ENCODE data around the gene CNDP1.

The CNDP1 gene

DNA sequence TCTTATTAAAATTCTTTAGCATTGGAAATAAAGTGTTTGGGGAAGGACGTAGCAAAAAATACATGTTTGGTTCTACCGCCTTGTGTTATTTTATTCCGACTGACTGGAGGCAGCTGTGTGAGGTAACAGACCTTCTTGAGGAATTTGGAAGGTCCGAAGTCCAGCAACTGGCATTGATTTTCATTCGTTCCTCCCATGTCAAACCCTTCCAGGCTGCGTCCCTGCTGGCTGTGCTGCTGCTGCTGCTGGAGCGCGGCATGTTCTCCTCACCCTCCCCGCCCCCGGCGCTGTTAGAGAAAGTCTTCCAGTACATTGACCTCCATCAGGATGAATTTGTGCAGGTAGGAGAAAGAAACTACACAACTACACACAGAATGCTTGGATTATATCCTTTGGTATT, 21.8 kb downstream of the CNDP1 start:
- no peak for DNase-seq

DNA sequence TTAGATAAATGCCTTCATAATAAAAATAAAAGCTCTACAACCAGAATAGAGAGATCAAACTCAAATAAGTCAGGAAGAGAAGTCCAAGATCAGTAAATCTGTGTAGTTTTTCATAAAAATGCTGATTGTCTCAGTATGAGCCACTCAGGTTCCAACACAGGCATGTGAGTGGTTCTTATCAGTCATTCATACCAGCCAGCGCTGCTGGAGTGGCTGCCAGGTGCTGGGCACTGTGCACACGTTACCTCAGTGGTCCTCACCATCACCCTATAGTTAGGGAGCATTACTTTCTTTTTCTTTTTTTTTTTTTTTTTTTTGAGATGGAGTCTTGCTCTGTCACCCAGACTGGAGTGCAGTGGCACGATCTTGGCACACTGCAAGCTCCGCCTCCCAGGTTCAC, 23.8 kb downstream of the CNDP1 start:
- Histone ChIP-seq H3K79me2 (ENCODE audit: insufficient read depth, low read length) (no peaks in the 10 kb centered on the region), H3K4me1 (ENCODE audit: insufficient read depth, low read length) (no peaks in the 10 kb centered on the region), H4K20me1 (ENCODE audit: insufficient read depth, low read length) (no peaks in the 10 kb centered on the region), H3K4me2 (ENCODE audit: insufficient read depth, low read length) (no peak overlapping the region), H3K4me3 (ENCODE audit: low read depth in 1 of 2, low read length in 2 of 2) (no peak overlapping the region), H3K27ac (ENCODE audit: low read length) (no peak overlapping the region), H3K9me3 (ENCODE audit: insufficient read depth, low read length, severe bottlenecking) (no peaks in the 10 kb centered on the region), H3K9ac (ENCODE audit: low read depth, low read length) (no peak overlapping the region), H2AFZ (ENCODE audit: low read depth, low read length) (no peak overlapping the region), H3K36me3 (ENCODE audit: insufficient read depth, low read length) (no peaks in the 10 kb centered on the region), H3K27me3 (ENCODE audit: insufficient read depth, low read length, poor library complexity) (peaks cover 3% of the 10 kb centered on the region)
- ATAC-seq (ENCODE audit: insufficient read depth, low read depth) (no peak), DNase-seq (no peak)
- TF ChIP-seq, protein P1, sequence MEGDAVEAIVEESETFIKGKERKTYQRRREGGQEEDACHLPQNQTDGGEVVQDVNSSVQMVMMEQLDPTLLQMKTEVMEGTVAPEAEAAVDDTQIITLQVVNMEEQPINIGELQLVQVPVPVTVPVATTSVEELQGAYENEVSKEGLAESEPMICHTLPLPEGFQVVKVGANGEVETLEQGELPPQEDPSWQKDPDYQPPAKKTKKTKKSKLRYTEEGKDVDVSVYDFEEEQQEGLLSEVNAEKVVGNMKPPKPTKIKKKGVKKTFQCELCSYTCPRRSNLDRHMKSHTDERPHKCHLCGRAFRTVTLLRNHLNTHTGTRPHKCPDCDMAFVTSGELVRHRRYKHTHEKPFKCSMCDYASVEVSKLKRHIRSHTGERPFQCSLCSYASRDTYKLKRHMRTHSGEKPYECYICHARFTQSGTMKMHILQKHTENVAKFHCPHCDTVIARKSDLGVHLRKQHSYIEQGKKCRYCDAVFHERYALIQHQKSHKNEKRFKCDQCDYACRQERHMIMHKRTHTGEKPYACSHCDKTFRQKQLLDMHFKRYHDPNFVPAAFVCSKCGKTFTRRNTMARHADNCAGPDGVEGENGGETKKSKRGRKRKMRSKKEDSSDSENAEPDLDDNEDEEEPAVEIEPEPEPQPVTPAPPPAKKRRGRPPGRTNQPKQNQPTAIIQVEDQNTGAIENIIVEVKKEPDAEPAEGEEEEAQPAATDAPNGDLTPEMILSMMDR (IDR thresholded peaks at IDR 0.05; ENCODE audit: borderline replicate concordance, extremely low read depth, low read length, poor library complexity, severe bottlenecking): no peak
- no peak for TF ChIP-seq EZH2 (IDR thresholded peaks at IDR 0.05; ENCODE audit: borderline replicate concordance, low read depth, low read length, severe bottlenecking)

More for the DNA sequence above, 21.8 kb downstream of the CNDP1 start:
- Histone ChIP-seq H2AFZ (ENCODE audit: low read depth, low read length) (no peak overlapping the region), H3K27ac (ENCODE audit: low read length) (no peak overlapping the region), H4K20me1 (ENCODE audit: insufficient read depth, low read length) (no peaks in the 10 kb centered on the region), H3K4me1 (ENCODE audit: insufficient read depth, low read length) (no peaks in the 10 kb centered on the region), H3K27me3 (ENCODE audit: insufficient read depth, low read length, poor library complexity) (peaks cover 3% of the 10 kb centered on the region), H3K36me3 (ENCODE audit: insufficient read depth, low read length) (no peaks in the 10 kb centered on the region), H3K9me3 (ENCODE audit: insufficient read depth, low read length, severe bottlenecking) (no peaks in the 10 kb centered on the region), H3K4me2 (ENCODE audit: insufficient read depth, low read length) (no peak overlapping the region), H3K79me2 (ENCODE audit: insufficient read depth, low read length) (no peaks in the 10 kb centered on the region), H3K4me3 (ENCODE audit: low read depth in 1 of 2, low read length in 2 of 2) (no peak overlapping the region), H3K9ac (ENCODE audit: low read depth, low read length) (no peak overlapping the region)
- ATAC-seq (ENCODE audit: insufficient read depth, low read depth): no peak
- TF ChIP-seq, protein P1 (IDR thresholded peaks at IDR 0.05; ENCODE audit: borderline replicate concordance, extremely low read depth, low read length, poor library complexity, severe bottlenecking): no peak
- no peak for TF ChIP-seq EZH2 (IDR thresholded peaks at IDR 0.05; ENCODE audit: borderline replicate concordance, low read depth, low read length, severe bottlenecking)

DNA sequence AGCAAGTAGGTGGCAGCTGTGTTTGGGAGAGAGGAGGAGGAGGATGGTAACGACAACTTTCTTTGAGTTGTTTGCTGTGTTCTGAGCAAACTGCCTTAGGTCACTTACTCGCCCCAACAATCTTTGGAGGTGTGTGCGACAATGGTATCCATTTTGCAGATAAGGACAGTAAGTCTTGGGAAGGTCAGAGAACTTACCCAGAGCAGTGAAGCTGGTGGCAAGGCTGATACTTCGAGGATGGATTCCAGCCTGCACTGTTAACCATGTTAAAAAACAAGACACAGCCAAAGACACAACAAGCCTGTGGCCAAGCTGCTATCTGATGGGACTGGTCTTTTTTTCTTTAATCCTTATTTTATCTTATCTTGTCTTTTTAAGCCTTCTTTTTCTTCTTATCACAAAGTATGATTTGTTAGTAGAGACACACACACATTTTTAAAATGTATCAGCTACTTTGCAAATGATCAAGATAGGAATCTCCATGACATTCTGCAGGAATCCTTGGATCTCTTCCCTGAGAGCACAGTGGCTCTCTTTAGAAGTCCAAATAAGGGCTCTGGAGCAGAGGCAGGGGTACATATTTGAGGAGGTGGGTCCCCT, 27.9 kb downstream of the CNDP1 start:
- Histone ChIP-seq H2AFZ (ENCODE audit: low read depth, low read length) (no peak overlapping the region), H3K4me3 (ENCODE audit: low read depth in 1 of 2, low read length in 2 of 2) (no peak overlapping the region), H3K4me1 (ENCODE audit: insufficient read depth, low read length) (no peaks in the 10 kb centered on the region), H4K20me1 (ENCODE audit: insufficient read depth, low read length) (no peaks in the 10 kb centered on the region), H3K27ac (ENCODE audit: low read length) (no peak overlapping the region), H3K9ac (ENCODE audit: low read depth, low read length) (no peak overlapping the region), H3K4me2 (ENCODE audit: insufficient read depth, low read length) (no peak overlapping the region), H3K79me2 (ENCODE audit: insufficient read depth, low read length) (no peaks in the 10 kb centered on the region), H3K27me3 (ENCODE audit: insufficient read depth, low read length, poor library complexity) (peaks cover 3% of the 10 kb centered on the region), H3K36me3 (ENCODE audit: insufficient read depth, low read length) (no peaks in the 10 kb centered on the region), H3K9me3 (ENCODE audit: insufficient read depth, low read length, severe bottlenecking) (no peaks in the 10 kb centered on the region)
- TF ChIP-seq EZH2 (IDR thresholded peaks at IDR 0.05; ENCODE audit: borderline replicate concordance, low read depth, low read length, severe bottlenecking): no peak
- TF ChIP-seq, protein P1 (IDR thresholded peaks at IDR 0.05; ENCODE audit: borderline replicate concordance, extremely low read depth, low read length, poor library complexity, severe bottlenecking): no peak
- ATAC-seq (ENCODE audit: insufficient read depth, low read depth) (no peak), DNase-seq (no peak)
